ENCODE measurements around the gene DOCK2.
"Not testable (repeated sequence)": the region's sequence is repeated elsewhere in the genome, so short reads cannot be mapped to it uniquely, and the experiment has no call there.

DOCK2 gene

GRCh38 chr5:169943026-169943425 lies 306.0 kb downstream of the DOCK2 start:
- H3K27ac ChIP-seq: no peak overlapping the region

GRCh38 chr5:169944115-169944514 lies 307.0 kb downstream of the DOCK2 start:
- peak overlapping the region; percentile 92 for H3K27ac ChIP-seq
- TF ChIP-seq CTCF (conservative IDR thresholded peaks at IDR 0.05): no peak

More at GRCh38 chr5:169943026-169943425, 306.0 kb downstream of the DOCK2 start:
- no peak for TF ChIP-seq CTCF (conservative IDR thresholded peaks at IDR 0.05)

- peak overlapping the region; percentile 92 for H3K27ac ChIP-seq
- no peak for TF ChIP-seq CTCF (conservative IDR thresholded peaks at IDR 0.05)
Observed at GRCh38 chr5:169944922-169945680, 308.0 kb downstream of the DOCK2 start.

DNA sequence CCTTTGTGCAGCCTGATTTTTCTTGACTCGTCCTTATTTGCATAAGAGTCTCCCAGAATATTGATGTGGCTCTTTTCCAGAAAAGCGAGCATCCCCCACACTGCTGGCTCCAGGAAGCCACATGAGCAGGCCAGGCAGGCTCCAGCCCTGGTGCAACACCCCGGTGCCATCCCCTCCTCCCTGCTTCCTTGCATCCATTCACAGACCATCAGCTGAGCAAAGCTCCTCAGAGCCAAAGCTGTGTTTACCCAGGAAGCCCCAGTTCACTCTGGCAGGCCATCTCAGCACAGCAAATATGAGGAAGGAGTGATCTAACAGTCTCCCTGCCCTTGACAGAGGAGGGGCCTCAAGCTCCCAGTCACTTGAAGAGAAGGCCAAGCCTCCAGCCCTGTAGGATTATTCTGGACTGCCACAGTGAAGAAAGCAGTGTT lies 308.8 kb downstream of the DOCK2 start:
- H3K27ac ChIP-seq: peak overlapping the region; percentile 92
- no peak for TF ChIP-seq CTCF (conservative IDR thresholded peaks at IDR 0.05)

DNA sequence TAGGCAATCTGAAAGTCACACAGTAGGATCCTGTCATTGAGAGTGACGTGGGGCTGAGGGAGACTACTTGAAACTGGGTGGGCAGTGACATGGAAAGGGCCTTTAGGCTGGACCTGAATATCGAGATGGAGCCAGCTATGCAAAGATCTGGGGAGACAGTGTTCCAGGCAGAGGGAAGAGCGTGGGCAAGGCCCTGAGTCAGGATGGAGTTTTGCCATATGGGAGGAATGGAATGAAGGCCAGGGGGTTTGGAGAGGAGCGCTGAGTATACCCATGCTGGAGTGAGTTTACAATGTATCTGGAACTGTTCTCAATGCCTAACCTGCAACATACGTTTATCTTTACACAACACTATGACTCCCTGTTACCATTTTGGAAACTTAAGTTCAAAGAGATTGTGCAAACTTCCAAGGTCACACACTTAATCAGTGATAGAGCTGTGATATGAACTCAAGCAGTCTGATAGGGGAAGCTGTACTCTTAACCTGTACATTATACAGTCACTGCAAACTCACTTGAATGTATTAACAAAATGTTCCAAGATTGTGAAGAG lies 309.7 kb downstream of the DOCK2 start:
- no peak for TF ChIP-seq CTCF (conservative IDR thresholded peaks at IDR 0.05)
- H3K27ac ChIP-seq: peak overlapping the region; percentile 92

- no peak overlapping the region for H3K27ac ChIP-seq
- no peak for TF ChIP-seq CTCF (conservative IDR thresholded peaks at IDR 0.05)
Observed at GRCh38 chr5:169950333-169950732, 313.3 kb downstream of the DOCK2 start.

DNA sequence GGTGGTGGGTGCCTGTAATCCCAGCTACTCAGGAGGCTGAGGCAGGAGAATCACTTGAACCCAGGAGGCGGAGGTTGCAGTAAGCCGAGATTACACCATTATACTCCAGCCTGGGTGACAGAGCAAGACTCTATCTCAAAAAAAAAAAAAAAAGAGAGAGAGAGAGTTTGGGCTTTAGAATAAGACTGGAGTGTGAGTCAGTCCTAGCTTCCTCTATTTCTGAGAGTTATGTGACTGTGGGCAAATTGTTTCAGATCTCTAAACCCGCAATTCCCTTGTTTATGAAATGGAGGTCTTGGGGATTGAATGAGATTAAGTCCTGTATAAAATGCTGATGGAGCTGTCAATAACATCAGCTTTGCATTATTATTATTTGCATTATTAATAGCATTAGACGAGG lies 316.1 kb downstream of the DOCK2 start:
- not testable (repeated sequence) for H3K27ac ChIP-seq

DNA sequence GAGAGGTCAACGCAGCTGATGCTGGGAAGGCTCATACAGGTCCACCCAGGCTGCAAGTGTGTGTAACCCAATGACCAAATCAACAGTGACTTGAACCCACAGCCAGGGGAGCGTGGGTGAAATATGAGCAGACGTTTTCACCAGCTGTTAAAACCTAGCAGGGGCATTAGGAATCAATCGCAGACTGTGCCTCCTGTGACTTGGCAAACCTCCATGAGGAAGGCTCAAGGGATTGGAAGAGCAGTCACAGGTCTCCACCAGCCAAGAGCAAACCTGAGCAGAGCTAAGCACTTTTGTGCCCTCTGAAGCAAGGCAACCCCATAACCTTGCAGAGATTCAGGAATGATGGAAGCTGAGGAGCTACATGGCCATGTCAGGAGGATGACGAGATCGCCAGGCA lies 317.7 kb downstream of the DOCK2 start:
- no peak overlapping the region for H3K27ac ChIP-seq

More for the DNA sequence above, 317.7 kb downstream of the DOCK2 start:
- TF ChIP-seq CTCF (conservative IDR thresholded peaks at IDR 0.05): no peak
